H9 (cell line): ENCODE measurements around the gene JUP. TPM values are rescaled to one million over a fixed set of nuclear protein-coding genes. Genes with fewer than 3 reads are reported as not detected.

Experiments used
- DNase-seq: peaks from one replicate; pipeline ENCODE4 v3.0.0-alpha.2; 2017
- H2AFZ ChIP-seq: one replicate; pipeline ENCODE4 v1.6.1; 2013; ENCODE audit warnings: mild to moderate bottlenecking, low read length, control low read depth, moderate library complexity
- H2AK5ac ChIP-seq: 2 replicates; pipeline ENCODE4 v1.6.1; 2013; ENCODE audit warnings: low read length, control low read depth, mixed read lengths; ENCODE audit not compliant: insufficient read length
- H2BK120ac ChIP-seq: one replicate; pipeline ENCODE4 v1.6.1; 2013; ENCODE audit warnings: low read depth, mild to moderate bottlenecking, low read length, control low read depth, inconsistent platforms; ENCODE audit not compliant: poor library complexity, severe bottlenecking
- H2BK12ac ChIP-seq: 2 replicates; pipeline ENCODE4 v1.6.1; 2013; ENCODE audit warnings: low read length, control low read depth, mixed read lengths, low read depth; ENCODE audit not compliant: insufficient read length
- H2BK15ac ChIP-seq: 2 replicates; pipeline ENCODE4 v1.6.1; 2013; ENCODE audit warnings: low read depth, low read length, control low read depth
- H2BK20ac ChIP-seq: one replicate; pipeline ENCODE4 v1.6.1; 2013; ENCODE audit warnings: low read depth, mild to moderate bottlenecking, low read length, control low read depth, inconsistent platforms; ENCODE audit not compliant: poor library complexity, severe bottlenecking
- H2BK5ac ChIP-seq: 2 replicates; pipeline ENCODE4 v1.6.1; 2013; ENCODE audit warnings: low read length, control low read depth, mixed read lengths; ENCODE audit not compliant: insufficient read length
- H3K14ac ChIP-seq: 2 replicates; pipeline ENCODE4 v1.6.1; 2013; ENCODE audit warnings: low read length, control low read depth; ENCODE audit not compliant: insufficient read depth
- H3K18ac ChIP-seq: 2 replicates; pipeline ENCODE4 v1.6.1; 2013; ENCODE audit warnings: low read depth, mild to moderate bottlenecking, mixed read lengths, low read length, control low read depth; ENCODE audit not compliant: insufficient read length
- H3K23ac ChIP-seq: 2 replicates; pipeline ENCODE4 v1.6.1; 2013; ENCODE audit warnings: low read length, control low read depth, mixed read lengths, low read depth; ENCODE audit not compliant: insufficient read length
- H3K23me2 ChIP-seq: 2 replicates; pipeline ENCODE4 v1.6.1; 2013; ENCODE audit warnings: low read depth, mild to moderate bottlenecking, mixed read lengths, low read length, control low read depth; ENCODE audit not compliant: insufficient read length, poor library complexity, severe bottlenecking
- H3K27ac ChIP-seq: 2 replicates; pipeline ENCODE4 v1.5.1; 2013; ENCODE audit warnings: low read length, control low read depth, mixed read lengths, low read depth; ENCODE audit not compliant: insufficient read length
- H3K27me3 ChIP-seq: 2 replicates; pipeline ENCODE4 v1.6.1; 2013; ENCODE audit warnings: low read length, control low read depth, inconsistent platforms; ENCODE audit not compliant: insufficient read depth
- H3K4ac ChIP-seq: 2 replicates; pipeline ENCODE4 v1.6.1; 2013; ENCODE audit warnings: low read depth, mild to moderate bottlenecking, control low read depth, inconsistent platforms, low read length, moderate library complexity
- H3K4me1 ChIP-seq: 2 replicates; pipeline ENCODE4 v1.6.1; 2013; ENCODE audit warnings: low read length, control low read depth, inconsistent platforms; ENCODE audit not compliant: insufficient read depth
- H3K4me2 ChIP-seq: 2 replicates; pipeline ENCODE4 v1.6.1; 2013; ENCODE audit warnings: low read length, control low read depth, mixed read lengths; ENCODE audit not compliant: insufficient read length, insufficient read depth
- H3K56ac ChIP-seq: 2 replicates; pipeline ENCODE4 v1.6.1; 2013; ENCODE audit warnings: low read depth, mild to moderate bottlenecking, mixed read lengths, low read length, control low read depth; ENCODE audit not compliant: insufficient read length
- H3K79me1 ChIP-seq: 2 replicates; pipeline ENCODE4 v1.6.1; 2013; ENCODE audit warnings: low read depth, mild to moderate bottlenecking, moderate library complexity, low read length, control low read depth, inconsistent platforms; ENCODE audit not compliant: insufficient read depth, poor library complexity, severe bottlenecking
- H3K79me2 ChIP-seq: 2 replicates; pipeline ENCODE4 v1.6.1; 2013; ENCODE audit warnings: low read length, control low read depth, inconsistent platforms; ENCODE audit not compliant: insufficient read depth
- H3K9ac ChIP-seq: 2 replicates; pipeline ENCODE4 v1.6.1; 2013; ENCODE audit warnings: low read length, control low read depth, mixed read lengths; ENCODE audit not compliant: insufficient read length; ENCODE audit errors: extremely low read depth
- H3K9me3 ChIP-seq: one replicate; pipeline ENCODE4 v1.6.1; 2013; ENCODE audit warnings: low read depth, low read length, inconsistent platforms; ENCODE audit not compliant: control insufficient read depth
- H3T11ph ChIP-seq: one replicate; pipeline ENCODE4 v1.6.1; 2013; ENCODE audit warnings: mild to moderate bottlenecking, low read length, control low read depth, inconsistent platforms
- H4K20me1 ChIP-seq: one replicate; pipeline ENCODE4 v1.6.1; 2013; ENCODE audit not compliant: control insufficient read depth, insufficient read length, insufficient read depth
- H4K5ac ChIP-seq: 2 replicates; pipeline ENCODE4 v1.6.1; 2013; ENCODE audit warnings: low read depth, mild to moderate bottlenecking, mixed read lengths, low read length, control low read depth; ENCODE audit not compliant: insufficient read length
- H4K8ac ChIP-seq: replicated peaks from 2 replicates; pipeline ENCODE4 v1.6.1; 2013; ENCODE audit warnings: low read length, control low read depth, mixed read lengths, low read depth; ENCODE audit not compliant: insufficient read length
- H4K91ac ChIP-seq: 2 replicates; pipeline ENCODE4 v1.6.1; 2013; ENCODE audit warnings: low read depth, mild to moderate bottlenecking, moderate library complexity, mixed read lengths, low read length, control low read depth; ENCODE audit not compliant: insufficient read length
- H3K27ac Mint-ChIP-seq, 3 experiments: 2 replicates in 2 of 3; 3 replicates in 1 of 3; pipeline ENCODE4 v1.8.0; 2020 to 2021; ENCODE audit warnings: mixed read lengths in 3 of 3, mild to moderate bottlenecking in 1 of 3, moderate library complexity in 1 of 3
- H3K27me3 Mint-ChIP-seq: 2 replicates; pipeline ENCODE4 v1.8.0; 2021; ENCODE audit warnings: low read depth, mild to moderate bottlenecking, moderate library complexity, mixed read lengths
- H3K36me3 Mint-ChIP-seq, 3 experiments: 2 replicates in 2 of 3; 3 replicates in 1 of 3; pipeline ENCODE4 v1.8.0; 2020 to 2021; ENCODE audit warnings: low read depth in 3 of 3, mixed read lengths in 3 of 3; ENCODE audit not compliant: insufficient read depth in 1 of 3
- H3K4me1 Mint-ChIP-seq, 2 experiments: 2 replicates each; pipeline ENCODE4 v1.8.0; 2020; ENCODE audit warnings: mixed read lengths in 2 of 2
- H3K4me3 Mint-ChIP-seq, 2 experiments: 2 replicates in 1 of 2; 3 replicates in 1 of 2; pipeline ENCODE4 v1.8.0; 2020 to 2021; ENCODE audit warnings: mild to moderate bottlenecking in 2 of 2, mixed read lengths in 2 of 2, moderate library complexity in 1 of 2
- H3K9me3 Mint-ChIP-seq, 2 experiments: 2 replicates in 1 of 2; 3 replicates in 1 of 2; pipeline ENCODE4 v1.8.0; 2020; ENCODE audit warnings: mild to moderate bottlenecking in 2 of 2, mixed read lengths in 2 of 2, moderate library complexity in 1 of 2
- CTCF ChIP-seq: fragments of 200-600 bp; sonication (generic); conservative IDR thresholded peaks from 3 replicates; pipeline ENCODE4 v1.8.0; 2021; ENCODE audit warnings: antibody characterized with exemption, mild to moderate bottlenecking
- WGBS: extraction: QIAGEN DNeasy Blood & Tissue Kit; methylation state at CpG from one replicate; pipeline ENCODE4 v1.1.7; 2013; ENCODE audit warnings: missing lambda C conversion rate, low lambda C conversion rate, mixed read lengths; ENCODE audit not compliant: insufficient read length; ENCODE audit errors: extremely low coverage; 5-methylcytosine and 5-hydroxymethylcytosine counted together
- total RNA-seq: library from RNA; stranded (reverse); gene quantifications from 2 replicates; pipeline ENCODE4 v1.2.1, GENCODE V29; 2021

The JUP gene
- total RNA-seq, 1 experiment from 2014 or later: 90.1 TPM

DNA sequence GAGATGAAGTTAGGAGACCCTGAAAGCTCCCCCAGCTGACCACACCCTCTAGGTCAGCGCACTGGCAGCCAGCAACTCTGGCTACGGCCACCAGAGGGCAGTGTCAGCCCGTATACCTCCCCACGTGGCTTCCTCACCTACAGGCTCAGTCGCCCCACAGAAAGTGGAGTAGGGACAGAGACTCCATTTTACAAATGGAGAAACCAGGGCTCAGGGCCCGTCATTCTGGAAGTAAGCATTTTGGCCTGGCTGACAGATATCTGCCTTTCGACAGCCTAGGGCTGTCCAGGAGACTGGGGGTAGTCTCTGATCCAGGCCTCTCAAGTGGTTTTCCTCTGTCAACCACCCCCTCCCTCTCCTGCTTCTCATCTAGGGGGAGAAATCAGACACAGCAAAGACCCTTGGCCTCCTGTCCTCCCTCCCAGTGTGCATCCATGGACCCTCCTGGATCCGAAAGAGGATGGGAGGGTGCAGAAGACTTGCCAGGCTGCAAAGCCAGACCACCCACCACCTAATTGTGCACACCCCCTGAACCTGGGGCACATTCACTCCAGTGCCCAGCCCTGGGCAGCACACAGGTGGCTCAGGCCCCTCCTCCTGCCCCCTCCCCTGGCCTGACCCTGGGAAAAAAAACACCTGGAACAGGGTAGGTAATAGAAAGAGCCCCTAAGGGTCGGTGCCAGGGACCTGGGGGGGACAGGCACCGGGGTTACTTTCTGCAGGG lies 48.3 kb downstream of the JUP start:
- WGBS: no CpG with 5 or more reads among the region's 10 CpGs
- Histone ChIP-seq H2BK12ac (no peak overlapping the region), H3K9ac (no peak overlapping the region), H3K79me2 (no peaks in the 10 kb centered on the region), H4K91ac (peak overlapping the region; percentile 11), H4K5ac (no peak overlapping the region), H3T11ph (no peak overlapping the region), H3K56ac (no peak overlapping the region), H2BK15ac (no peak overlapping the region), H3K9me3 (no peaks in the 10 kb centered on the region), H2BK120ac (no peak overlapping the region), H3K79me1 (no peaks in the 10 kb centered on the region), H2AK5ac (no peak overlapping the region), H3K4ac (no peak overlapping the region), H3K27ac (no peak overlapping the region), H3K23me2 (peaks cover 8% of the 10 kb centered on the region), H4K20me1 (no peaks in the 10 kb centered on the region), H3K4me2 (no peak overlapping the region), H3K18ac (no peak overlapping the region), H3K27me3 (peaks cover 11% of the 10 kb centered on the region; the same call in 1 of the 2 replicates), H3K23ac (no peak overlapping the region), H2AFZ (no peak overlapping the region), H2BK20ac (no peak overlapping the region), H3K4me1 (no peaks in the 10 kb centered on the region), H4K8ac (no peak overlapping the region), H3K14ac (peak overlapping the region; percentile 76; the same call in 1 of the 2 replicates), H2BK5ac (no peak overlapping the region)
- peak; percentile 95 for DNase-seq
- peak overlapping the region in 1 of 2 experiments; percentile 8; a peak in 2 of 5 replicates for H3K4me3 Mint-ChIP-seq
- no peaks in the 10 kb centered on the region for H3K9me3 Mint-ChIP-seq
- H3K27ac Mint-ChIP-seq: peak overlapping the region in 2 of 3 experiments; percentile 57 to 91; a peak in 3 of 7 replicates
- H3K4me1 Mint-ChIP-seq: peaks cover 12 to 37% of the 10 kb centered on the region in 2 experiments
- H3K27me3 Mint-ChIP-seq: peaks cover 47% of the 10 kb centered on the region
- no peaks in the 10 kb centered on the region for H3K36me3 Mint-ChIP-seq
- peak; percentile 99 for TF ChIP-seq CTCF
